Occipital lobe (tissue), 2 donors: Measurements from ENCODE around the gene PCCB. TPM values are rescaled to one million over a fixed set of nuclear protein-coding genes. Genes with fewer than 3 reads are reported as not detected.
"Not testable (repeated sequence)": the region's sequence is repeated elsewhere in the genome, so short reads cannot be mapped to it uniquely, and the experiment has no call there.

Source experiments
- DNase-seq: peaks from one replicate; lab custom pipeline; 2025; lab: John Stamatoyannopoulos, UW
- total RNA-seq: library from RNA; depleted of rRNA; stranded (reverse); fragments of >200 nt; gene quantifications from one replicate; pipeline ENCODE4 v1.2.3, GENCODE V29; 2014

Gene PCCB
- total RNA-seq, 1 donor from 2014 or later: 39.5 TPM

DNA sequence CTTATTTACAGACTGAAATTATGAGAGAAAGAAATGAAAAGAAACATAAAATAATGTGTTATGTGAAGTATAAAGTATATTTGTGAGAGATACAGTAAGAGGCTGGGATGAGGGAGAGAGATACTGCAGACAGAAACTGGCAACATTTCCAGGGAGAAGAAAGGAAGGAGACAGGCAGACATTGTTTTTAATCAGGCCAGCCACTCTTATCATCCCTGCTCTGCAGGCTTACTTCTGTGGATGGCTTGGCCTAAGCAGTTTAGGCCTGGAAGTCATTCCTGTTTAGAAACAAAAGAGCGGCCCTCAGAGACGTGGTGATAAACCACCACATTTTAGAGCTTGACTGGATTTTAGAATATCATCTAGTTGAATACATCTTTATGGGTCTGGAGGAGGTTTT lies 12.4 kb downstream of the PCCB start:
- DNase-seq: no peak

DNA sequence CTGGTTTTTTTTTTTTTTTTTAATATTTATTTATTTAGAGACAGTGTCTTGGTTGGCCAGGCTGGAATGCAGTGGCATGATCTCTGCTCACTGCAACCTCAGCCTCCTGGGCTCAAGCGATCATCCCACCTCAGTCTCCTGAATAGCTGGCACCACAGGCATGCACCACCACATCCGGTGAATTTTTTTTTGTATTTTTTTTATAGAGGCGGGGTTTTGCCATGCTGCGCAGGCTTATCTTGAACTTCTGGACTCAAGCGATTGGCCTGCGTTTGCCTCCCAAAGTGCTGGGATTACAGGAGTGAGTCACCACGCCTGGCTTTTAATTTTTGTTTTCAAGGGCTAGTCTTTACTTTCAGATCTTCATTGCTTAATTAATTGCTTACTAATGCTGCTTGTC lies 13.1 kb downstream of the PCCB start:
- DNase-seq: no peak

DNA sequence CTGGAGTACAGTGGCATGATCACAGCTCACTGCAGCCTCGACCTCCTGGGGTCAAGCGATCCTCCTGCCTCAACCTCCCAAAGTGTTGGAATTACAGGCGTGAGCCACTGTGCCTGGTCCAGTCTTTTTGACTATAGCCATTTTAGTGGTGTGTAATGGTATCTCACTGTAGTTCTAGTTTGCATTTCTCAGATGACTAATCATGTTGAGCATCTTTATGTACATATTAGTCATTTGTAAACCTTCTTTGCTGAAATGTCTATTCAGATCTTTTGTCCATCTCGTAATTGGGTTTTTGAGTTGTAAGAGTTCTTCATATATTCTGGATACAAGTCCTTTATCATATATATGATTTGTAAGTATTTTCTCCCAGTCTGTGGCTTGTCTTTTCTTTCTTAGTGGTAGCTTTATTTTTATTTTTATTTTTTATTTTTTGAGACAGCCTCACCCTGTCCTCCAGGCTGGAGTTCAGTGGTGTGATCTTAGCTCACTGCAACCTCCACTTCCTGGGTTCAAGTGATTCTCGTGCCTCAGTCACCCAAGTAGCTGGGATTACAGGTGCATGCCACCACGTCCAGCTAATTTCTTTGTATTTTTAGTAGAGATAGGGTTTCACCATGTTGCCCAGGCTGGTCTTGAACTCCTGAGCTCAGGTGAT lies 16.5 kb downstream of the PCCB start:
- not testable (repeated sequence) for DNase-seq

DNA sequence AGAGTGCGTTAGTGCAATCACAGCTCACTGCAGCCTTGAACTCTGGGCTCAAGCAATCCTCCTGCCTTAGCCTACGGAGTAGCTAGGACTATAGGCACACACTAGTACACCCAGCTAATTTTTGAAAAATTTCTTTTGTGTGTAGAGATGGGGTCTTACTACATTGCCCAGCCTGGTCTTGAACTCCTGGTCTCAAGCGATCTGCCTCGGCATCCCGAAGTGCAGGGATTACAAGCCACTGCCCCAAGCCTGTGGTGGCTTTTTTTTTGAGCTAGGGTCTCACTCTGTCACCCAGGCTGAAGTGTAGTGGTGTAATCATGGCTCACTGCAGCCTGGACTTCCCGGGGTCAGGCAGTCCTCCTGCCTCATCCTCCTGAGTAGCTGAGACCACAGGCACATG lies 17.1 kb downstream of the PCCB start:
- no peak for DNase-seq

DNA sequence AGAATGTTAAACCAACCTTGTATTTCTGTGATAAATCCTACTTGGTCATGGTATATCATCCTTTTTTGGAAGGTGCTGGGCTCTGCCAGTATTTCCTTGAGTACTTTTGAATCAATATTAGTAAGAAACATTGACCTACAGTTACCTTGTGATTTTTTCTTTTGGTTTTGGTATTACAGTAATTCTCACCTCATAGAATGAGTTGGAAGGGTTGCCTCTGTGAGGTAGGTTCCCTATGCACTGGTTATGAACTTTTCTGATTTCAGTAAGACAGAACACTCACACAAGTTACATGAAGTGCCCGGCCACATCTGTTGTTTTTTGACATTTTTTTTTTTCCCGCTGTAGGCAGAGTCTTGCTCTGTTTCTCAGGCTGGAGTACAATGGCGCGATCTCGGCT lies 20.0 kb downstream of the PCCB start:
- no peak for DNase-seq

DNA sequence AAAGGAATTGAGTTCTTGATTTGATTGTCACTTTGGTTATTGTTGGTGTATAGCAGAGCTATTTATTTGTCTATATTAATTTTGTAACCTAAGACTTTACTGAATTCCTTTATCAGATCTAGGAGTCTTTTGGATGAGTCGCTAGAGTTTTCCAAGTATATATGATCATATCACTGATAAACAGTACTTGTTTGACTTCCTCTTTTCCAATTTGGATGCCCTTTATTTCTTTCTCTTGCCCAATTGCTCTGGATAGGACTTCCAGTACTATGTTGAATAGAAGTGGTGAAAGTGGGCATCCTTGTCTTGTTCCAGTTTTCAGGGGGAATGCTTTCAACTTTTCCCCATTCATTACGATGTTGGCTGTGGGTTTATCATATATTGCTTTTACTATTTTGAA lies 21.5 kb downstream of the PCCB start:
- not testable (repeated sequence) for DNase-seq

DNA sequence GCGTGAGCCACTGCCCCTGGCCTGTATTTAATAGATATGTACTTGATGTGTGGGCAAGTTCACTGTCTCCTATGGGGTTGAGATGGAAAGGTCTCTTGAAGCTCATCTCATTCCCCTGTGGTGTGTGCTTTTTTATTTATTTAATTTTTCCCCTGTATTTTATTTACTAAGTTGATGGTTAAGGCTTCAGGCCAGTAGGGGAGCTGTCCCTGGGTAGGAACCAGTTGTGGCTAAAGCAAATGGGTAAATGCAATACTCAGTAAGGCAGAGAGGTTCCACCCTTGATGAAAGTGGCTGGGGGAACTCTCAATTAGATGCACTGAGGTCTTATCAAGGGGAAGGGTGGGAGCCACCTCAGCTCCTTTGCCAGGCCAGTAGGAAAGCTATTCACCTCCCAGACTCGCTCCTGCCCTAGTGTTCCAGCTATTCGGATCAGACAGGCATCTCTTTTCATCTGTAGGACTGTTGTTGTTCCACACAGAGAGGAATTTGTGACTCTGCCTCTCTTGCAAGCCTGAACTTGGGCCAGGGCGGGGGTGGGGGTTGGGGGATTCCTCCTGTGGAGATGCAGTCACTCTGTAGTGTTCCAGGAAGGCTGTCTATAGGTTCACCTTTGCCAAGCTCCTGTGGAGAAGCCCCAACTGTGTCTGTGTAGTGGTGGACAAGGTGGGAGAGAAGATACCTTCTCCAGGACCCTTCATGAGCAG lies 26.1 kb downstream of the PCCB start:
- no peak for DNase-seq

DNA sequence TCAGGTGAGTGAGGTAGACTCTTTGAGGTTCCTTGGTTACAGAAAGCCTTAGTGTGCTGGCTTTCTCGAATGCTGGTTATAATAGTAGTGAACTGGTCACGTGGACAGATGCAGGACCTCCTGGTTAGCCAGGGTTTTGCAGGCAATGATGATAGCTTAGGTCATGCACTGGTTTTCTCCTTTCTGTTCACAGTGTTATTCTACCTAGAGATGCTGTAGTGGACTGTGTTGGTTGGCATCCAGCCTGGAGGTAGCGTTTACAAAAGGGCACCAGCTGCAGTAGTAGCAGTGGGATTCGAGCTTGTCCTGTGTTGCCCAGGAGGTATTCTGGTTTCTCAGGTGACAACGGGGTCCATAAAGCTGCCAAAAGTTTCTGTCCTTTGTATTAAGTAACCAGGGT lies 27.0 kb downstream of the PCCB start:
- DNase-seq: no peak

DNA sequence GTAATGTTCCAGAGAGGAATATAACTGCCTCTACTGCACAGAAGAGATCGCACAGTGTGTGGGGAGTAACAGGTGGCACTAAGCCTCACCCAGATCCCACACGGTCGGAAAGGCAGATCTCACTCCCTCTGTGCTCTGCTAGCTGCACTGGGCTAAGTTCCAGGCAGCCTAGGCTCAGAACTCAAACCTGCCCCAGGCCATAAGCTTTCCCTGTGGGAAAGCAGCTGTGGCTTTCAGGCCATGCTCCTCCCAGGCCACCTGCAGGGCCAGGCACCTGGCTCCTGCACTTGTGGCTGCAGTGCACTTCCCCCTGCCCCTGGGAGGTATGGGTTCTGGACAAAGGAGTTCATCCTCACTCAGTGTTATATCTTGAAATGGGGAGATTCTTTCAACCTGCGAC lies 27.5 kb downstream of the PCCB start:
- DNase-seq: no peak

DNA sequence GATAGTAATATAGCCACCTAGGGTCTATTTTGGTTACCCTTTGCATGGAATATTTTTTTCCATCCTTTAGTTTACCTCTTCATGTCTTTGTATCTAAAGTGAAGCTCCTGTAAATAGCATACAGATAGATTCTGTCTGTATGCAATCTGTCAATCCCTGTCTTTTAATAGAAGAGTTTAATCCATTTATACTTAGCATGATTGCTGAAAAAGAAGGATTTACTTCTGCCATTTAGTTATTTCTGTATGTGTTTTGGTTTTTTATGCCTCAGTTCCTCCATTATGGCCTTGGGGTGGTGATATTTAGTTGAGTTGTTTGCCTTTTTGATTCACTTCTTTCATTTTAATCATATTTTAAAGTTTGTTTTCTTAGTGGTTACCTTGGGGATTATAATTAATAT lies 29.0 kb downstream of the PCCB start:
- DNase-seq: no peak

DNA sequence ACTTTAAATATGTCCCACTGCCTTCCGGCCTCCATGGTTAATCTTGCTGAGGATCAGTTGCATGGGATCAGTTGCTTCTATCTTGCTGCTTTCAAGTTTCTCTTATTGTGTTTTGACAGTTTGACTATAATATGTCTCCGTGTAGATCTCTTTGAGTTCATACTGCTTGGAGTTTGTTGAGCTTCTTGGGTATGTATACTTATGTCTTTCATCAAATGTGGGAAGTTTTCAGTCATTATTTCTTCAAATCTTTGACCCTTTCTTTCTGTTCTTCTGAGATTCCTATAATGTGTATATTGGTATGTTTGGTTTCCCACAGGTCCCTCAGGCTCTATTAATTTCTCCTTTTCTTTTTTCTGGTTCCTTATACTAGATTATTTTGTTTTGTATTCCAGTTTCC lies 30.8 kb downstream of the PCCB start:
- DNase-seq: no peak

DNA sequence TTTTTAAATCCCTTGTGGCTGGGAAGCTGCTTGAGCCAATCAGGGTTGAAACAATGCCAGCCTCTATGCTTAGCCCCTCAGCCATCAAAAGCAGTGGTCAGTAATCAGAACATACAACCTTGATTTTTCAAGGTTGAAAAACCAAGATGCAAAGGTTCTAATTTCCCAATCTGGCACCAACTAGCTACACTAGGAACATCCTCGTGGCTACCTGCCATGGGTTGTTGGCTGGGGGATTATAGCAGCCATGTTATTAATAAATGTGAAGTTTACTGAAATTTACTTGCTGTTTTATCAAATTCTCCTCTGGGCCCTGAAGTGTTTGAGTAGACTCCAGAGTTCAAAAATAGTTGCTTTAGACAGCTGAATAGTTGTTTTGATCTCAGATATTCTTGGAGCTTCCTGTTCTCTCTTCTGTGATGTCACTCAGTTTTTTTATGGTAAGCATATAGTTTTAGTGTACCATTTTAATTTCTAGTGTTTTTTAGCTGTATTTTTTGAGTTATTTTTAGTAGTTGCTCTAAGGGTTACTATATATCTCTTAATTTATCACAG lies 31.9 kb downstream of the PCCB start:
- DNase-seq: no peak

DNA sequence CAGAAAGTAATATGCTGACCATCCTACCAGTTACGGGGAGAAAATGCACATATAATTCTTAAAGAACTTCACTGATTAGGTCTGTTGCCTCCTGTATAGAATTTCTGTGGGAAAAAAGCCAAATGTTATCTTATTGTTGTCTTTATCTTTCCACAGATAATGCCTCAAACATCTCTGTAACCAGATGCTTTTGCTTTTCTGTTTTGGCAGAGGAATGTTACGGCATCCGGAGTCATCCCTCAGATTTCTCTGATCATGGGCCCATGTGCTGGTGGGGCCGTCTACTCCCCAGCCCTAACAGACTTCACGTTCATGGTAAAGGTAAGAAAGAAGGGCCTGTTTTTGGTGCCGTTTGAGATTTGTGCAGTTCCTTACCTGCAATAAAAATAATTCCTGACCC lies 33.5 kb downstream of the PCCB start:
- DNase-seq: no peak

DNA sequence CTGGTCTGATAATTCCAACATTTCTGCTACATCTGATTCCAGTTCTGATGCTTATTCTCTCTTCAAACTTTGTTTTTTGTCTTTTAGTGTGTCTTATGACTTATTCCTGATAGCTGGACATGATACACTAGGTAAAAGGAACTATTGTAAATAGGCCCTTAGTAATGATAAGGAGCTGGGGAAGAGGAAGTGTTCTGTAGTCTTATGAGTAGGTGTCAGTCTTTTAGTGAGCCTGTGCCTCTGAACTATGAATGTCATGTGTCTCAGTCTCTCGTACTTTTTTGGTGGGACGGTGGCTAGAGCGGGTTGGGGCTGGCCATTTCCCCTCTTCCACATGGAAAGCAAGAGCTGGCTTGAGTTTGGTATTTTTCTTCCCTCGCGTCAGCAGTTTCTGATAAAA lies 41.2 kb downstream of the PCCB start:
- DNase-seq: no peak

DNA sequence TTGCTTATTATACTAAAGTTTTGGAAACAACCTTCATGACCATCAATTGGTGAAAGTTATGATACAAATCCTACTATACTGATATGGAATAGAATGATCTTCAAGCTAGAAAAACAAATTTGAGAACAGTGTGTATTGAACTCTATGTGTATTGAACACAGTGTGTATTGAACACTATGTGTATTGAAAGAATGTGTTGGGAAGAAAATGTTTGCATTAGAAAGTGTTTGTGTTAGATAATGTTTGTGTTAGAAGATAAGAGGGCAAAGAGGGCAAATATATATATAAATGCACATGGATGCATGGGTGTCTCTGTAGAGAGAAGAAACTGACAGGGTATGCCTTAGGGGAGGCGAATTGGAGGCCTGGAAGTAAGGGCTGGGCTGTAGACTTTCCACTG lies 42.4 kb downstream of the PCCB start:
- no peak for DNase-seq

DNA sequence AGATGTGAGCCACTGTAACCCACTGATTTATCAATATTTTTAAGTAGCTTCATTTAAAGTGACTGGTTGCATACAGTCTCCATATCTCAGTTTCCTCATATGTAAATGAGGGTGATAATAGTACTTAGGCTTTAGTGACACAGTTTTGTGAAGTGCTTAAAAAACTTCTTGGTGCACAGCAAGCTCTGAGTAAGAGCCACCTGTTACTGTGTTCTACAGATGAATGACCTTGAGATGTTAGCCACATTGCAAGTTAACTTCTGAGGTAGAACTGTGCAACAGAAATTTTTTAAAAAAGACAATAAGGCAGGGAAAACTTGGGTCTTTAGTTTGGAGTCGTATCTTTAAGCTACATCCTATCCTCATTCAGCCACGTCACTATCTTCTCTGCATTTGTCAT lies 43.1 kb downstream of the PCCB start:
- no peak for DNase-seq

DNA sequence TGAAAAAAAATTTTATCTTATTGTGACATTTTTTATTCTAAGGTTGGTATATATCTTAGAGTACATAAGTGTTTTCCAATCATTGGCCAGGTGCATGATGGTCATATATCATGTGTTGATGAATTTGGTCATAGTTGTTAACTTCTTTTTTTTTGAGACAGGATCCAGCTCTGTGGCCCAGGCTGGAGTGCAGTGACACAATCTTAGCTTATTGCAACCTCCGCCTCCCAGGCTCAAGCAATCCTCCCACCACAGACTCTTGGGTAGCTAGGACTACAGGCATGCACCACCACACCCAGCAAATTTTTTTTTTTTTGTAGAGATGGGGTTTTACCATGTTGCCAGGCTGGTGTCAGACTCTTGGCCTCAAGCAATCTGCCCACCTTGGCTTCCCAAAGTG lies 44.0 kb downstream of the PCCB start:
- DNase-seq: no peak

DNA sequence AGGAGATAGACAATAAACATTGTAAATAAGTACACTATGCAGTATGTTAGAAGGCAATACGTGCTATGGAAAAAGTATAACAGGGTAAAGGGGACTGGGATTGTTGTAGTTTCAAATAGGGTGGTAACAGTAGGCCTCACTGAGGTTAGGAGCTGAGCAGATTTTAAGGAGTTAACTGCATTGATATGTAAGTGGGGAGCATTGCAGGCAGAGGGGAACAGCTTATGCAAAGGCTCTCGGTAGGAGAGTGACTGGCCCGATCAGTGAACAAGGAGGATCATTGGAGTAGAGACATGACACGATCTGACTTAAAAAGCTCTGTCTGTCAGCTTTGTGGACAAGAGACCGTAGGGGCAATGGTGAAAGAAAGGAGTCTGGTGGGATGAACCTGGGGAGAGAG lies 46.8 kb downstream of the PCCB start:
- no peak for DNase-seq

DNA sequence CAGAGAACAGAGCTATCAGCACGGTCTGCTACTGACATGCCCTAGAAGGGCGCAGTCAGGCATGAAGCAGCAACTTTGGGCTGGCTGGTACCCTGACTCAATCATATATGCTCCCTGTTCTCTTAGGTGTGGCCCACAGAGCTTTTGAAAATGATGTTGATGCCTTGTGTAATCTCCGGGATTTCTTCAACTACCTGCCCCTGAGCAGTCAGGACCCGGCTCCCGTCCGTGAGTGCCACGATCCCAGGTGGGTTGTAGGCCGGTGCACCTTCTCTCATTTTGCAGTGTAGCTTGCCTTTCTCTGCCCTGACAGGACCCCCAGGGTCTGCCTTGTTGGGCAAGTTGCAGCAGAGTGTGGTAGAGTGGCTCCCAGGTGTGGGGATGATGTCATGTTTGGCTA lies 47.7 kb downstream of the PCCB start:
- DNase-seq: no peak

DNA sequence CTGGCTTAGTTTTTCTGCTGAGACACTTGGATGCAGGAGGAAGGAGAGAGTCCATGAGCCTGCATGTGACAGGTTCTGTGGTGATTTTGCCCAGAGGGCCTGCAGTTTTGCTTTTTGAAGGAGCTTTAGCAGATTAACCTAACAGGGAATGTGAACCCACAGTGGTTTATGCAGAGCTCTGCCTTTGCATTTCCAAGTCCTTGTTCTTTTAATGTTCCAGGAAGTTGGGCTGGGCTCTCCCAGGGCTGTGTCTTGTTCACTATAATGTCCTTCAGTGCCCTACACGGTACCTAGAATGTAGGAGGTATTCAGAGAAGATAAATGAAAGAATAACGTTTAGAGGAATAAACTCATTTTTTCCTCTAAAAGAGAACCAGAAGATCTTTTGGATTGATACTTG lies 50.3 kb downstream of the PCCB start:
- DNase-seq: no peak

DNA sequence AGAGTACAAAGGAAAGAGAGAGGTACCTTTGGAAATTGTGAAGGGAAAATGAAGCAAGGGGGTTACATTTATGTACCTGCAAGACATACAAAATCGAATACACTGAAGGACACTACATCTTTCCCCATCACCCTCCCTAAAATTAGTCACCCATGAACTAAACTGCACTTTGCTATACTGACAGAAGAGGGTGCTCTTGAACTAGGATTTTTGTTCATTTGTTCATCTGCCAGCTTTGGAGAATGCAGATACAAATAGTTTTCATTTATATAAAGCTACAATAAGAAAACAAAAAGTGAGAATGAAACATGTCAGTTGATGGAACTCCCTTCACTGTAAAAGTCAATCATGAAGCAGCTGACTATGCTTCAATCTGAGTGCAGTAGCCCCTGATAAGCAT lies 55.7 kb downstream of the PCCB start:
- no peak for DNase-seq

DNA sequence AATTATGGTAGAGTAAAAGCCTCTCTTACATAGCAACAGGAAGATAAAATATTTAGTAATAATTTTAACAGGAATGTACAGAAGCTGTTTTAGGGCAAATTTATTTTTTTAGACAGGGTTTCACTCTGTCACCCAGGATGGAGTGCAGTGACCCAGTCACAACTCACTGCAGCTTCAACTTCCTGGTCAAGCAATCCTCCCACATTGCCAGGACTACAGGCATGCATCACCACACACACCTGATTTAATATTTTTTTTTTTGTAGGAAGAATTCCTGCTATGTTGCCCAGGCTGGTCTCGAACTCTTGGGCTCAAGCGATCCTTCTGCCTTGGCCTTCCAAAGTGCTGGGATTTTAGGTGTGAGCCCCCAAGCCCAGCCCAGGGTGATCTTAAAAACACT lies 61.1 kb downstream of the PCCB start:
- no peak for DNase-seq

DNA sequence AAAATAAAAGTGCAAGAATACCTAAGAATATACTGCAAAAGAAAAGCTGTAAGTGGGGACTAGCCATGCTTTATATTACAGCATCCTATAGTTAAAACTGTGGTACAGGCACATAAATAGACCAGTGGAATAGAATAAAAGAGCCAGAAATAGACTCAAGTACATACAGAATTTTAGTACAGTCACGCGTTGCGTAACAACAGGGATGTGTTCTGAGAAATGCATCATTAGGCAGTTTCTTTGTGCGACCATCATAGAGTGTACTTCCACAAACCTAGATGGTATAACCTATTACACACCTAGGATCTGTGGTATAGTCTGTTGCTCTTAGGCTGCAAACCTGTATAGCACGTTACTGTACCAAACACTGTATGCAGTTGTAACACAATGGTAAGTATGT lies 61.8 kb downstream of the PCCB start:
- no peak for DNase-seq
